HFF-Myc (cell line): ENCODE data around the gene FUS.

Experiments
- DNase-seq: peaks from one replicate; pipeline ENCODE4 v3.0.0-alpha.2; 2011; ENCODE audit warnings: low read depth; ENCODE audit errors: extremely low read depth
- H3K4me3 ChIP-seq: replicated peaks from 2 replicates; pipeline ENCODE4 v1.5.1; 2011; ENCODE audit warnings: low read depth, mild to moderate bottlenecking, control low read depth, low read length
- CTCF ChIP-seq: IDR thresholded peaks from 2 replicates; pipeline ENCODE4 v1.5.1; 2012; ENCODE audit warnings: mild to moderate bottlenecking, low read depth, low read length, control low read depth; ENCODE audit errors: missing control alignments

FUS gene

DNA sequence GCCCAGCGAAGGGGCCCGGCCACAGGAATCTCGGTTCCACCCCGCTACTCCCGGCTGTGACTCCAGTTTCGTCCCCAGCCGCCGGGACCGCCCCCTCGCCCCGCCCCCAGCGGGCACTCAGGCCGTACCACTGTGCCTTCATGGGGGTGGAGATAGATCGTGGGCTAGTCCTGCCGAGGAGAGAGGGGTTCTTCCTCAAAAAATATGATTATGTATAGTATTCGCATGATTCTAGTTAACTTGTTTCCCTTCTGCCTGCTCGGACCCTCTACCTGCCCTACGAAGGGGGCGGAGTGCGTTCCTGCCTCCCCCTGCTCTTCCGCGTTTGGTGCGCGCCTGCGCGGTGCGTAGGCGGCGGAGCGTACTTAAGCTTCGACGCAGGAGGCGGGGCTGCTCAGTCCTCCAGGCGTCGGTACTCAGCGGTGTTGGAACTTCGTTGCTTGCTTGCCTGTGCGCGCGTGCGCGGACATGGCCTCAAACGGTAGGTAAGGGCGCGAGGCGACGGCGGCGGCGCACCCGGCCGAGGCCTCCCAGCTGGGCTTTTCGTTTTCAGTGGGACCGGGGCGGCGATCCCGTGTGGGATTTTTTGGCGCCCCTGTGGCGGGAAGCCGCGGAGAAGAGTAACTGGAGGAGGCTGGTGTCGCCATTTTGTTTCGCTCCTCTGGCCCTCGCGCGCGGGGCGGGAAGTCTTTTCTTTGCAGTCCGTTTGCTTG lies at the start of gene FUS:
TSS of gene FUS (plus strand) at position 393 of the 713 bp plus-strand sequence. CDS start at position 469, 76 bp downstream.
- no peak for TF ChIP-seq CTCF
- H3K4me3 ChIP-seq = peak within 1 kb of the TSS; percentile 86
- DNase-seq = peak; percentile 63

GRCh38 chr16:31130336-31130891 lies 49.5 kb upstream of the FUS start:
- no peak overlapping the region for H3K4me3 ChIP-seq
- DNase-seq = no peak
- no peak for TF ChIP-seq CTCF

DNA sequence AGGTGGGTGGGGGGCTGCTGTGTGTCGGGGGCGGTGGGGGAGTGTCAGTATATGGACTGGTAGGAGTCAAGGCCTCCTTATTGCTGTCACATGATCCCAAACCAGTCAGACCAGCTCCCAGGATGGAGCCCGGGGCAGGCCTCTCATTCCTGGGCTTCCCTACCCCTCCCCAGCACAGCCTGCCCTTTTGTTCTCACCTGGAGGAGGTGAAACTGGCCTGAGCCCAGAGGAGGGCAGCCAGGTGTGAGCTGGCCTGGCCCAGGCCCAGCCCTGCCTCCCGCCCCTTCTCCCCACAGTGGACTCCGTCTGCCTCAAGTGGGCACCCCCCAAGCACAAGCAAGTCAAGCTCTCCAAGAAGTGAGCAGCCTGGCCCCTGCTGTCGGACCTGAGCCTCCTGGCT lies 49.0 kb upstream of the FUS start:
- no peak overlapping the region for H3K4me3 ChIP-seq
- no peak for TF ChIP-seq CTCF
- DNase-seq = no peak

DNA sequence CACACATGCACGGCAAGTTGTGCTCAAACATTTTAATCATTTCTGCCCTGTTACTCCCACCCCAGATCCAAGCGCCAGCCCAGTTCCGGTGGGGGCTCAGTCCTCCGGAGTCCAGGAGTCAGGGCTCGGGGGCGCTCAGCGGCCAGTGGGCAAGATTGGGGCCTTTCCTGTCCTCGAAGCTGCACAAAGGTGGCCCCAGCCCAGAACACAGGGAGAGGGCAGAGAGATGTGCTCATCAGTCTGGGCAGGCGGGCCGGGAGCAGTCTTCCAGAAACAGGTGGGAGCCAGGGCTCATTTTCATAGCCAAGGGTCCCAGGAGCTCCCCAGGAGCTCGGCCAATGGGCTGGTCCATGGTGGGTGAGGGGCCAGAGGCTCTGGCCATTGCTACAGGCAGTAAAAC lies 48.5 kb upstream of the FUS start:
- no peak overlapping the region for H3K4me3 ChIP-seq
- no peak for DNase-seq
- no peak for TF ChIP-seq CTCF

- TF ChIP-seq CTCF = no peak
- H3K4me3 ChIP-seq = no peak overlapping the region
- no peak for DNase-seq
Observed at GRCh38 chr16:31131841-31132271, 48.1 kb upstream of the FUS start.

GRCh38 chr16:31132303-31132979 lies 47.5 kb upstream of the FUS start:
- H3K4me3 ChIP-seq = no peak overlapping the region
- TF ChIP-seq CTCF = no peak
- DNase-seq = no peak
